Smooth muscle cell (in vitro differentiated cells): Measurements from ENCODE around the gene LYST. TPM values are rescaled to one million over a fixed set of nuclear protein-coding genes. Genes with fewer than 3 reads are reported as not detected.
A peak's percentile ranks its signal among the peaks of the same experiment; 100 is the strongest.

Experiments
- DNase-seq: peaks from one replicate; lab custom pipeline; 2025; ENCODE audit not compliant: unreplicated experiment; lab: John Stamatoyannopoulos, UW
- H2AFZ ChIP-seq: fragments of 200-600 bp; sonication (generic); 2 replicates; pipeline ENCODE4 v1.6.0; 2016; ENCODE audit warnings: antibody characterized with exemption, low read depth, mild to moderate bottlenecking
- H3F3A ChIP-seq: fragments of 200-600 bp; sonication (generic); 2 replicates; pipeline ENCODE4 v1.6.0; 2017; ENCODE audit warnings: antibody characterized with exemption, low read depth
- H3K27ac ChIP-seq: fragments of 200-600 bp; sonication (generic); 2 replicates; pipeline ENCODE4 v1.5.1; 2016; ENCODE audit warnings: low read depth, mild to moderate bottlenecking
- H3K27me3 ChIP-seq: fragments of 200-600 bp; sonication (generic); 2 replicates; pipeline ENCODE4 v1.6.1; 2016; ENCODE audit warnings: low read depth, mild to moderate bottlenecking
- H3K36me3 ChIP-seq: fragments of 200-600 bp; sonication (generic); 2 replicates; pipeline ENCODE4 v1.5.1; 2016; ENCODE audit warnings: low read depth
- H3K4me1 ChIP-seq: fragments of 200-600 bp; sonication (generic); 2 replicates; pipeline ENCODE4 v1.5.1; 2016; ENCODE audit warnings: low read depth
- H3K4me2 ChIP-seq: fragments of 200-600 bp; sonication (generic); 2 replicates; pipeline ENCODE4 v1.6.0; 2016; ENCODE audit warnings: mild to moderate bottlenecking
- H3K4me3 ChIP-seq: fragments of 200-600 bp; sonication (generic); 2 replicates; pipeline ENCODE4 v1.5.1; 2016; ENCODE audit warnings: mild to moderate bottlenecking
- H3K79me2 ChIP-seq: fragments of 200-600 bp; sonication (generic); 2 replicates; pipeline ENCODE4 v1.6.0; 2016; ENCODE audit warnings: low read depth, mild to moderate bottlenecking
- H3K9ac ChIP-seq: fragments of 200-600 bp; sonication (generic); 2 replicates; pipeline ENCODE4 v1.6.0; 2016; ENCODE audit warnings: low read depth
- H3K9me3 ChIP-seq: fragments of 200-600 bp; sonication (generic); replicated peaks from 2 replicates; pipeline ENCODE4 v1.5.1; 2016; ENCODE audit warnings: low read depth
- H4K20me1 ChIP-seq: fragments of 200-600 bp; sonication (generic); 2 replicates; pipeline ENCODE4 v1.6.0; 2016; ENCODE audit warnings: low read depth
- CTCF ChIP-seq: fragments of 200-600 bp; sonication (generic); IDR thresholded peaks from 2 replicates; pipeline ENCODE4 v1.5.1; 2017; ENCODE audit warnings: borderline replicate concordance, mild to moderate bottlenecking, antibody characterized with exemption; ENCODE audit not compliant: insufficient read depth, poor library complexity, severe bottlenecking
- WGBS: methylation state at CpG from one replicate; pipeline ENCODE4 v1.1.7; 2016; ENCODE audit warnings: low lambda C conversion rate; 5-methylcytosine and 5-hydroxymethylcytosine counted together
- polyA plus RNA-seq: library from polyadenylated mRNA; unstranded; fragments of >200 nt; fragmentation: Nextera tagmentation; extraction: Ambion mirVana; gene quantifications from 2 replicates; pipeline ENCODE4 v1.2.1, GENCODE V29; 2016
- total RNA-seq: library from RNA; depleted of rRNA; stranded (reverse); fragments of >200 nt; gene quantifications from 2 replicates; pipeline ENCODE4 v1.2.3, GENCODE V29; 2014

The LYST gene
- total and polyA plus RNA-seq, 2 experiments from 2014 or later = 2.2 to 13.5 TPM

- Histone ChIP-seq H3K36me3 (peaks cover 4% of the 10 kb centered on the region), H3K4me3 (no peak overlapping the region), H3K27me3 (no peaks in the 10 kb centered on the region), H3K27ac (no peak overlapping the region), H3K4me1 (peaks cover 23% of the 10 kb centered on the region), H3K9me3 (no peaks in the 10 kb centered on the region), H4K20me1 (peaks cover 41% of the 10 kb centered on the region), H3K79me2 (peaks cover 16% of the 10 kb centered on the region), H2AFZ (no peak overlapping the region), H3K9ac (no peak overlapping the region), H3K4me2 (no peak overlapping the region), H3F3A (no peaks in the 10 kb centered on the region)
- no peak for TF ChIP-seq CTCF
- WGBS = 69% methylated on average over 2 of the region's 2 CpGs
- no peak for DNase-seq
Observed at GRCh38 chr1:235679005-235679404, 187.7 kb downstream of the LYST start.

GRCh38 chr1:235675152-235675890 is 191.4 kb downstream of the LYST start:
- Histone ChIP-seq H3K9ac (peak overlapping the region; percentile 87), H4K20me1 (peaks cover 24% of the 10 kb centered on the region), H3K4me2 (peak overlapping the region; percentile 70), H2AFZ (peak overlapping the region; percentile 6), H3K27ac (peak overlapping the region; percentile 96), H3K36me3 (no peaks in the 10 kb centered on the region), H3K9me3 (no peaks in the 10 kb centered on the region), H3F3A (peaks cover 7% of the 10 kb centered on the region), H3K4me3 (peak overlapping the region; percentile 46), H3K4me1 (peaks cover 48% of the 10 kb centered on the region), H3K79me2 (peaks cover 21% of the 10 kb centered on the region), H3K27me3 (no peaks in the 10 kb centered on the region)
- no peak for DNase-seq
- 42% methylated on average over 10 of the region's 10 CpGs for WGBS
- TF ChIP-seq CTCF = no peak

- peaks cover 52% of the 10 kb centered on the region for H3K4me1 ChIP-seq
Observed at GRCh38 chr1:235673981-235674380, 192.7 kb downstream of the LYST start.

More at GRCh38 chr1:235673981-235674380, 192.7 kb downstream of the LYST start:
- WGBS = 50% methylated on average over 7 of the region's 7 CpGs
- Histone ChIP-seq H3K36me3 (no peaks in the 10 kb centered on the region), H3K9ac (peak overlapping the region; percentile 19), H3F3A (peaks cover 7% of the 10 kb centered on the region), H3K9me3 (no peaks in the 10 kb centered on the region), H3K4me2 (peak overlapping the region; percentile 70), H3K4me3 (peak overlapping the region; percentile 46), H3K27ac (peak overlapping the region; percentile 96), H2AFZ (no peak overlapping the region), H3K27me3 (no peaks in the 10 kb centered on the region), H3K79me2 (peaks cover 13% of the 10 kb centered on the region), H4K20me1 (peaks cover 19% of the 10 kb centered on the region)
- no peak for DNase-seq
- TF ChIP-seq CTCF = no peak
